ENCODE data around the gene FGF11. TPM values are rescaled to one million over a fixed set of nuclear protein-coding genes. Genes with fewer than 3 reads are reported as not detected.

The FGF11 gene
- total RNA-seq, 1 donor from 2014 or later: 22.4 TPM

- H3K4me1 Mint-ChIP-seq (ENCODE audit: low read depth, unreplicated experiment): peaks cover 41% of the 10 kb centered on the region
- Histone ChIP-seq H2AFZ (ENCODE audit: low read depth, low read length) (peak overlapping the region; percentile 51), H3K4me2 (ENCODE audit: low read length) (peak overlapping the region; percentile 94), H3K4me3 (ENCODE audit: insufficient read depth, low read depth, low read length) (peak overlapping the region; percentile 69), H4K20me1 (ENCODE audit: insufficient read depth, low read length) (peaks cover 52% of the 10 kb centered on the region), H3K27me3 (ENCODE audit: insufficient read depth, low read length) (no peaks in the 10 kb centered on the region), H3K4me1 (ENCODE audit: insufficient read depth, low read length) (peaks cover 44% of the 10 kb centered on the region), H3K9ac (ENCODE audit: low read length) (peak overlapping the region; percentile 93), H3K9me3 (ENCODE audit: insufficient read depth, low read depth, low read length) (no peaks in the 10 kb centered on the region), H3K27ac (ENCODE audit: low read depth, low read length) (peak overlapping the region; percentile 67), H3K36me3 (ENCODE audit: insufficient read depth, low read length) (no peaks in the 10 kb centered on the region), H3K79me2 (ENCODE audit: insufficient read depth, low read length) (peaks cover 65% of the 10 kb centered on the region)
- no peaks in the 10 kb centered on the region for H3K9me3 Mint-ChIP-seq (ENCODE audit: unreplicated experiment)
- FAIRE-seq (no peak), DNase-seq (ENCODE audit: low read depth) (peak; percentile 8)
- peaks cover 3% of the 10 kb centered on the region for H3K36me3 Mint-ChIP-seq (ENCODE audit: low read depth, unreplicated experiment)
- H3K27ac Mint-ChIP-seq (ENCODE audit: unreplicated experiment): peak overlapping the region; percentile 92
- peak overlapping the region; percentile 97 for H3K4me3 Mint-ChIP-seq (ENCODE audit: unreplicated experiment)
- no peaks in the 10 kb centered on the region for H3K27me3 Mint-ChIP-seq (ENCODE audit: low read depth, unreplicated experiment)
- no peak for TF ChIP-seq CTCF (IDR thresholded peaks at IDR 0.05; ENCODE audit: insufficient read depth, low read depth, low read length)
- no peak for TF ChIP-seq EZH2 (IDR thresholded peaks at IDR 0.05; ENCODE audit: insufficient read depth, low read length)
Observed at GRCh38 chr17:7478276-7479212, 39.2 kb downstream of the FGF11 start.

DNA sequence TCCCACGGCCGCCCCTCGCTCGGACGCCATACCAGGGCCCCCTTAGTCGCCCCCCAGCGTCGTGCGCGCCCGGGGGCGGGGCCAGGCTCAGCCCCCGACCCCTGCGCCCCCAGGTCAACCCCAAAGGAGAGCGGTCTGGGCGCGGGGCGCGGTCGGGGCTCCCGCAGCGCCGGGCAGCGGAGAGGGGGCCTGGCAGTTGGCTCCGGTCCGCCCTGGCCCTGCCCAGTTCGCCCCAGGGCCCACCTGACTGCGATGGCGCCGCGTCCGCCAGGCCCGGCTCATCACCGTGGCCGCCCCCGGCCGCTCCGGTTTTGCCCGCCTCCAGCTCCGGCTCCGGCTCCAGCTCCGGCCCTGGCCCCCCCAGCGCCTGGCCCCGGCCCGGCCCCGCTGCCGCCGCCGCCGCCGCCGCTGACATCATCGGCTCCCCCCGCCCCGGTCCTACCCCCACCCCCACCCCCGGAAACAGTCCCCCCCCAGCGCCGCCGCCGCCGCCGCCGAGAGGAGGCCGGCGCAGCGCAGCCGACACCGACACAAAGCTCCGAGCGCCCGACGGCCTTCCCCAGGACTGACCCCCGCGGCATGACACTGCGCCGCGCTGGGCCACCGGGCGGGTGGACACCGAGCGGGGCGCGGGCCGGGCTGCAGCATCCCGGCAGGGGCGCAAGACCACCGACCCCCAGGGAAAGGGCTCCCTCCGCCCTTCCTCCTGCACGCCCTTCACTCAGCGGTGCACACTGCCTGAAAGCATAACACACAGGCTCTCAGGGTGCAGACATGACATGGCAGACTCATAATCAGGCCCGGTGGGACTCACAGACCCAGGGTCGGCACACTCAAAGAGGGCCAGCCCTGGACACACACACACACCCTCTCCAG lies 40.1 kb downstream of the FGF11 start, which contains the start of gene ZBTB4:
Gene ZBTB4 (minus strand): TSS at position 419 of the 876 bp plus-strand sequence. CDS start 12,830 bp downstream, outside the sequence.
- H4K20me1 ChIP-seq (ENCODE audit: insufficient read depth, low read length): peaks cover 43% of the 10 kb centered on the region
- peak within 1 kb of the TSS; percentile 78 for H3K27ac ChIP-seq (ENCODE audit: low read depth, low read length)
- peak within 1 kb of the TSS; percentile 93 for H3K9ac ChIP-seq (ENCODE audit: low read length)
- DNase-seq (ENCODE audit: low read depth) (peak; percentile 44), FAIRE-seq (no peak)
- peak within 1 kb of the TSS; percentile 96 for H3K4me2 ChIP-seq (ENCODE audit: low read length)
- H3K27me3 ChIP-seq (ENCODE audit: insufficient read depth, low read length): no peaks in the 10 kb centered on the region
- H2AFZ ChIP-seq (ENCODE audit: low read depth, low read length): peak within 1 kb of the TSS; percentile 93
- peaks cover 44% of the 10 kb centered on the region for H3K4me1 ChIP-seq (ENCODE audit: insufficient read depth, low read length)
- Mint-ChIP-seq H3K9me3 (ENCODE audit: unreplicated experiment) (no peaks in the 10 kb centered on the region), H3K36me3 (ENCODE audit: low read depth, unreplicated experiment) (peaks cover 3% of the 10 kb centered on the region), H3K4me1 (ENCODE audit: low read depth, unreplicated experiment) (peaks cover 41% of the 10 kb centered on the region), H3K27me3 (ENCODE audit: low read depth, unreplicated experiment) (no peaks in the 10 kb centered on the region), H3K4me3 (ENCODE audit: unreplicated experiment) (peak within 1 kb of the TSS; percentile 97), H3K27ac (ENCODE audit: unreplicated experiment) (peak within 1 kb of the TSS; percentile 93)
- H3K79me2 ChIP-seq (ENCODE audit: insufficient read depth, low read length): peaks cover 56% of the 10 kb centered on the region
- no peaks in the 10 kb centered on the region for H3K36me3 ChIP-seq (ENCODE audit: insufficient read depth, low read length)
- peak within 1 kb of the TSS; percentile 69 for H3K4me3 ChIP-seq (ENCODE audit: insufficient read depth, low read depth, low read length)
- TF ChIP-seq CTCF (IDR thresholded peaks at IDR 0.05; ENCODE audit: insufficient read depth, low read depth, low read length) (no peak), EZH2 (IDR thresholded peaks at IDR 0.05; ENCODE audit: insufficient read depth, low read length) (no peak)
- H3K9me3 ChIP-seq (ENCODE audit: insufficient read depth, low read depth, low read length): no peaks in the 10 kb centered on the region
